Panc1 (cell line): Measurements from ENCODE around the gene KIAA0232. TPM values are rescaled to one million over a fixed set of nuclear protein-coding genes. Genes with fewer than 3 reads are reported as not detected.
A peak's percentile ranks its signal among the peaks of the same experiment; 100 is the strongest.

Experiments used
- ATAC-seq: fragments of 200-7000 bp; cut with Tn5 transposase; 2 replicates; pipeline ENCODE4 v1.9.1; 2020; ENCODE audit warnings: mild to moderate bottlenecking, moderate library complexity
- BruUV-seq: library from RNA; stranded (reverse); fragments of 400-500 nt; replicated peaks from 2 replicates; lab custom pipeline; 2021; lab: Mats Ljungman, UMichigan
- CTCF ChIA-PET: fragments of 300-600 bp; sonication (Branson Sonifier 250); formaldehyde crosslinking; loops from one replicate; lab custom pipeline; 2022; ENCODE audit warnings: antibody characterized with exemption; lab: Charles Lee
- POLR2A ChIA-PET: fragments of 300-600 bp; sonication (Branson Sonifier 250); formaldehyde crosslinking; loops from one replicate; lab custom pipeline; 2022; ENCODE audit warnings: antibody characterized with exemption; lab: Charles Lee
- DNase-seq: peaks from one replicate; pipeline ENCODE4 v3.0.0-alpha.2; 2010; ENCODE audit warnings: low read depth, low spot score
- H3K27ac ChIP-seq: 2 replicates; pipeline ENCODE4 v1.5.1; 2011; ENCODE audit warnings: mild to moderate bottlenecking, low read length, inconsistent platforms
- H3K27me3 ChIP-seq: fragments of 200-500 bp; sonication (Bioruptor generic); 2 replicates; pipeline ENCODE4 v1.6.0; 2014; ENCODE audit warnings: low read length, inconsistent platforms; ENCODE audit not compliant: control insufficient read depth, insufficient read depth
- H3K36me3 ChIP-seq: fragments of 200-500 bp; sonication (Bioruptor generic); 2 replicates; pipeline ENCODE4 v1.5.1; 2014; ENCODE audit warnings: inconsistent platforms, mild to moderate bottlenecking, low read length, moderate library complexity; ENCODE audit not compliant: control insufficient read depth, insufficient read depth
- H3K4me1 ChIP-seq: 2 replicates; pipeline ENCODE4 v1.5.1; 2011; ENCODE audit warnings: inconsistent platforms, mild to moderate bottlenecking, low read length, moderate library complexity; ENCODE audit not compliant: control insufficient read depth, insufficient read depth
- H3K4me3 ChIP-seq, 2 experiments: 2 replicates each; pipeline ENCODE4 v1.5.1; 2011 to 2012; ENCODE audit warnings: low read depth in 2 of 2, low read length in 2 of 2, mild to moderate bottlenecking in 2 of 2, inconsistent platforms in 1 of 2, moderate library complexity in 1 of 2
- H3K9me3 ChIP-seq: fragments of 200-500 bp; sonication (Bioruptor generic); 2 replicates; pipeline ENCODE4 v1.5.1; 2014; ENCODE audit warnings: low read depth, mild to moderate bottlenecking, inconsistent platforms, low read length, moderate library complexity; ENCODE audit not compliant: control insufficient read depth, insufficient read depth
- POLR2AphosphoS5 ChIP-seq: IDR thresholded peaks from 2 replicates; pipeline ENCODE4 v1.6.1; 2012; ENCODE audit warnings: mild to moderate bottlenecking, low read depth, low read length, moderate library complexity
- SIN3A ChIP-seq: IDR thresholded peaks from 2 replicates; pipeline ENCODE4 v1.6.1; 2012; ENCODE audit warnings: low read depth, mild to moderate bottlenecking, low read length, moderate library complexity, borderline replicate concordance; ENCODE audit not compliant: insufficient read depth
- TCF7L2 ChIP-seq: IDR thresholded peaks from 2 replicates; pipeline ENCODE4 v1.6.1; 2011; ENCODE audit warnings: mild to moderate bottlenecking, low read depth, low read length, inconsistent platforms
- in situ Hi-C: cut with HindIII; loops from 2 replicates; pipeline ENCODE4 v1.10.0; 2016; ENCODE audit warnings: low sequenced_read_pairs, low pct_unique_long_range_greater_than_20kb
- intact Hi-C: fragments of 100-400 bp; cut with micrococcal nuclease; formaldehyde crosslinking; loops from one replicate; pipeline ENCODE4 v1.10.0; 2022; ENCODE audit not compliant: unreplicated experiment
- total RNA-seq: library from RNA; stranded (reverse); gene quantifications from one replicate; pipeline ENCODE4 v1.2.1, GENCODE V29; 2021; ENCODE audit not compliant: unreplicated experiment
- TF ChIP-seq, protein P1 (sequence below), 2 experiments: IDR thresholded peaks; 2 replicates each; pipeline ENCODE4 v1.6.1; 2011 to 2012; ENCODE audit warnings: low read depth in 2 of 2, control low read depth in 1 of 2, low read length in 1 of 2, mild to moderate bottlenecking in 1 of 2, moderate library complexity in 1 of 2; ENCODE audit not compliant: insufficient read depth in 1 of 2
- TF ChIP-seq, protein P2 (sequence below): fragments of 450-650 bp; IDR thresholded peaks from 2 replicates; pipeline ENCODE4 v1.5.1; 2017; ENCODE audit warnings: mild to moderate bottlenecking

Gene KIAA0232
- total RNA-seq, 1 experiment from 2014 or later = 20.2 TPM

DNA sequence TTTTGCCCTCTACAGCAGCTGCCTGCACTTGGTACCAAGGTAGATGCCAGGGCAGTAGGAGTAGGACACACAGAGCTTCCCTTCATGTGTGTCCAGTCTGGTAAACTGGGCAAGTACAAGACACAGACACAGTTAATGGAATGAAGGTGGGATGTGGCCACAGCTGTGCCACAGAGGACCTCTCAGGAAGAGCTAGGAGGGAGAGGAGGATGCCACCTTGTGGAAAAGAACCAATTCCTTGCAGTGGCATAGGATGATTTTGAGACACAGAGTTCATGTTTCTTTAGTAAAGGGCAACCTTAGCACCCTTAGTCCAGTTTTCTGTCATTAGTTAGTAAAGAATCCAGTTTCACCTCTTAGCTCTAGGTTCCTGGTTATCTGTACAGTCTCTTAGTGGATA lies 90.8 kb downstream of the KIAA0232 start:
- intact Hi-C loops = no loop called here
- no TSS peak for BruUV-seq
- CTCF ChIA-PET = interaction anchor here (0.6 to 1.4 kb wide), 7 partner anchors 10 to 198 kb away, joined by 3 to 8 read pairs (median 3); no protein-coding TSS in a partner anchor
- Histone ChIP-seq H3K4me3 (no peak overlapping the region), H3K27me3 (no peaks in the 10 kb centered on the region), H3K9me3 (no peaks in the 10 kb centered on the region), H3K36me3 (no peaks in the 10 kb centered on the region; the same call in none of the 2 replicates), H3K27ac (no peak overlapping the region), H3K4me1 (no peaks in the 10 kb centered on the region)
- TF ChIP-seq SIN3A (no peak), POLR2AphosphoS5 (no peak), TCF7L2 (no peak)
- TF ChIP-seq, protein P1, sequence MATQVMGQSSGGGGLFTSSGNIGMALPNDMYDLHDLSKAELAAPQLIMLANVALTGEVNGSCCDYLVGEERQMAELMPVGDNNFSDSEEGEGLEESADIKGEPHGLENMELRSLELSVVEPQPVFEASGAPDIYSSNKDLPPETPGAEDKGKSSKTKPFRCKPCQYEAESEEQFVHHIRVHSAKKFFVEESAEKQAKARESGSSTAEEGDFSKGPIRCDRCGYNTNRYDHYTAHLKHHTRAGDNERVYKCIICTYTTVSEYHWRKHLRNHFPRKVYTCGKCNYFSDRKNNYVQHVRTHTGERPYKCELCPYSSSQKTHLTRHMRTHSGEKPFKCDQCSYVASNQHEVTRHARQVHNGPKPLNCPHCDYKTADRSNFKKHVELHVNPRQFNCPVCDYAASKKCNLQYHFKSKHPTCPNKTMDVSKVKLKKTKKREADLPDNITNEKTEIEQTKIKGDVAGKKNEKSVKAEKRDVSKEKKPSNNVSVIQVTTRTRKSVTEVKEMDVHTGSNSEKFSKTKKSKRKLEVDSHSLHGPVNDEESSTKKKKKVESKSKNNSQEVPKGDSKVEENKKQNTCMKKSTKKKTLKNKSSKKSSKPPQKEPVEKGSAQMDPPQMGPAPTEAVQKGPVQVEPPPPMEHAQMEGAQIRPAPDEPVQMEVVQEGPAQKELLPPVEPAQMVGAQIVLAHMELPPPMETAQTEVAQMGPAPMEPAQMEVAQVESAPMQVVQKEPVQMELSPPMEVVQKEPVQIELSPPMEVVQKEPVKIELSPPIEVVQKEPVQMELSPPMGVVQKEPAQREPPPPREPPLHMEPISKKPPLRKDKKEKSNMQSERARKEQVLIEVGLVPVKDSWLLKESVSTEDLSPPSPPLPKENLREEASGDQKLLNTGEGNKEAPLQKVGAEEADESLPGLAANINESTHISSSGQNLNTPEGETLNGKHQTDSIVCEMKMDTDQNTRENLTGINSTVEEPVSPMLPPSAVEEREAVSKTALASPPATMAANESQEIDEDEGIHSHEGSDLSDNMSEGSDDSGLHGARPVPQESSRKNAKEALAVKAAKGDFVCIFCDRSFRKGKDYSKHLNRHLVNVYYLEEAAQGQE (IDR thresholded peaks at IDR 0.05; ENCODE audit: insufficient read depth in 1 of 2, low read depth in 2 of 2, low read length in 1 of 2) = no peak
- TF ChIP-seq, protein P2, sequence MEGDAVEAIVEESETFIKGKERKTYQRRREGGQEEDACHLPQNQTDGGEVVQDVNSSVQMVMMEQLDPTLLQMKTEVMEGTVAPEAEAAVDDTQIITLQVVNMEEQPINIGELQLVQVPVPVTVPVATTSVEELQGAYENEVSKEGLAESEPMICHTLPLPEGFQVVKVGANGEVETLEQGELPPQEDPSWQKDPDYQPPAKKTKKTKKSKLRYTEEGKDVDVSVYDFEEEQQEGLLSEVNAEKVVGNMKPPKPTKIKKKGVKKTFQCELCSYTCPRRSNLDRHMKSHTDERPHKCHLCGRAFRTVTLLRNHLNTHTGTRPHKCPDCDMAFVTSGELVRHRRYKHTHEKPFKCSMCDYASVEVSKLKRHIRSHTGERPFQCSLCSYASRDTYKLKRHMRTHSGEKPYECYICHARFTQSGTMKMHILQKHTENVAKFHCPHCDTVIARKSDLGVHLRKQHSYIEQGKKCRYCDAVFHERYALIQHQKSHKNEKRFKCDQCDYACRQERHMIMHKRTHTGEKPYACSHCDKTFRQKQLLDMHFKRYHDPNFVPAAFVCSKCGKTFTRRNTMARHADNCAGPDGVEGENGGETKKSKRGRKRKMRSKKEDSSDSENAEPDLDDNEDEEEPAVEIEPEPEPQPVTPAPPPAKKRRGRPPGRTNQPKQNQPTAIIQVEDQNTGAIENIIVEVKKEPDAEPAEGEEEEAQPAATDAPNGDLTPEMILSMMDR = no peak
- in situ Hi-C loops = no loop called here
- POLR2A ChIA-PET = interaction anchor here (0.6 kb wide), 1 partner anchor 156 kb away, joined by 14 read pairs; no protein-coding TSS in a partner anchor
- DNase-seq (no peak), ATAC-seq (peak; percentile 67)

- DNase-seq (peak; percentile 50), ATAC-seq (peak; percentile 87)
- Histone ChIP-seq H3K27ac (no peak overlapping the region), H3K36me3 (no peaks in the 10 kb centered on the region; the same call in none of the 2 replicates), H3K4me3 (no peak overlapping the region), H3K4me1 (no peaks in the 10 kb centered on the region), H3K27me3 (no peaks in the 10 kb centered on the region), H3K9me3 (no peaks in the 10 kb centered on the region)
- CTCF ChIA-PET = interaction anchor here (0.6 to 1.4 kb wide), 7 partner anchors 9 to 197 kb away, joined by 3 to 8 read pairs (median 3); no protein-coding TSS in a partner anchor
- POLR2A ChIA-PET = no interaction called here
- TF ChIP-seq, protein P1 (IDR thresholded peaks at IDR 0.05; ENCODE audit: insufficient read depth in 1 of 2, low read depth in 2 of 2, low read length in 1 of 2) = no peak
- no peak for TF ChIP-seq SIN3A
- no peak for TF ChIP-seq TCF7L2
- TF ChIP-seq, protein P2 = peak; percentile 83
- no peak for TF ChIP-seq POLR2AphosphoS5
- no TSS peak for BruUV-seq
- intact Hi-C loops = loop anchor here (2.0 kb wide), 1 partner anchor 155 kb away; no protein-coding TSS in a partner anchor
- in situ Hi-C loops = no loop called here
Observed at GRCh38 chr4:6873792-6874461, 91.4 kb downstream of the KIAA0232 start.
